GM18502 (cell line): Measurements from ENCODE around the gene TACR1.

ENCODE experiments used
- ATAC-seq: cut with Tn5 transposase; IDR thresholded peaks from one replicate; pipeline ENCODE4 v1.9.1; 2021; ENCODE audit warnings: mild to moderate bottlenecking; ENCODE audit not compliant: unreplicated experiment, poor library complexity

The TACR1 gene

GRCh38 chr2:75025633-75026380, 173.5 kb downstream of the TACR1 start:
- no peak for ATAC-seq

- no peak for ATAC-seq
These were observed 174.1 kb downstream of the TACR1 start for GRCh38 chr2:75025216-75025615.

- ATAC-seq, result no peak
These were observed 175.5 kb downstream of the TACR1 start for GRCh38 chr2:75023666-75024455.

DNA sequence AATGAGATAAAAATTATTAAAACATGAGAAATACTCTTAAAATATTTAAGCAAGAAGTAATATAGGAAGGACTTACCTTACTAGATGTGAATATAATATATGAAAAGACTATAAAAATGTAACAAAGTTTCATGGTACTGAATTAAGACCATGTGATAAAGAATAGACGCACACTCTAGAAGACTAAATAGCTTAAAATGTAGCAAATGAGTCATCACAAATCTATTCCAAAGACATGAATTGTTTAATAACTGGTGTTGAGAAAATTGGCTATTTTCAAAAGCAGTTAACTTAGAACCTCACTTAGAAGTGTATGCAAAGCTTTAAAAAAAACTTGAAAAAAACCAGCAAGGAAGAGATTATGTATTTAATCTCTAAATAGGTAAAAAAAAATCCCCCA, 176.8 kb downstream of the TACR1 start:
- ATAC-seq, result no peak

DNA sequence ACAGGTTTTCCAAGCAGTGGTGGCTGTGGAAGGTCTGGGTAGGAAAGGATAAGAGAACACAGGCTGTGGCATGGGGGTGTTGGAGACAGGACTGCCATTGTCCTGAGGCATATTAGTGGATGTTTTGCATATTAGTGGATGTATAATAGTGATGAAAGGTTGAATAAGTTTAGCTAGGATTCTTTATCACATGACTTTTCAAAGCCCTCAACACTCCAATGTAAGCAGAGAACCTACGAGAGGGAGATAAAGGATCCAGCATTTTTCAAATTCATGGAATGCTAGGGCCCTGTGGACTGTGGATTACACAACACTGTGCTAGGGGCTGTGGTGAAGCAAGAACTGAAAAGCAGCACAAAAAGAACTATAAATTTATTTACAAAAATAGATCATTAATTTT, 177.6 kb downstream of the TACR1 start:
- ATAC-seq, result no peak

- no peak for ATAC-seq
These were observed 178.8 kb downstream of the TACR1 start for GRCh38 chr2:75020476-75020875.

DNA sequence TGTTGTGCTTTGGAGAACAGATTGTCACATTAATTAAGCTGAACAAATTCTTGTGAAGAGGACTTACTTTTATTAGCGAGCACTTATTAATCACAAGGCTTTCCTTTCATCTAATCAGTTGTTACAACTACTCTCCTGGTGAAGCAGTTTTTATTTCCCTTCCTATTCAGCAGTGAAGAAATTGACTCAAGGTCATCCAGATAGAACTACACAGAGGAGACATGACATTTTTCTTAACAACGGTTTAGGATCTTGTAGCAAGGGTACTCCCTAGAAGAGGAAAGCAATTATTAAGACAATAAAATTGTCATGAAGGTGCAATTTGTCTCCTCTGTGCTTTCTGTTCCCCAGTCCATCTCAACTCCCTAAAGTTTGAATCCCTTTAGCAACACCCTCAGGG, 179.5 kb downstream of the TACR1 start:
- no peak for ATAC-seq

GRCh38 chr2:75018162-75018561, 181.2 kb downstream of the TACR1 start:
- ATAC-seq, result no peak

- ATAC-seq, result no peak
These were observed 187.2 kb downstream of the TACR1 start for GRCh38 chr2:75012080-75012479.

DNA sequence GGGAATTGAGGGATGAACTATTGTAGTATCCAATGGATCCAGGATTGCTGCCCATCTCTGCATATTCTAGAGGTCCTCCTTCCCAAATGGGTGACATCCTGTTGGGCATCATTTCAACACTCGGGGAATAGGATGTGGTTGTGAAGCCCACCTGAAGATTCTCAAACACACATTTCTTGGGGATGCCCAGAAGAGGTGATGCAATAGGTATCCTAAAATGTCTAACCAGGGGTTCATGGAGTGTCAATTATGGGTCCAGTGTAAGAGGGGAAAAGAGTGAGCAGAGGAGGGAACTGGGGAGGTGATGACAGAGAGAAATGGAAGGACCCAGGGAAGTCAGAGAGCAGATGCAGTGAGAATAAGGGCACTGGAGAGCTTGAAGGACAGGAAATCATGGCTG, 188.7 kb downstream of the TACR1 start:
- no peak for ATAC-seq

DNA sequence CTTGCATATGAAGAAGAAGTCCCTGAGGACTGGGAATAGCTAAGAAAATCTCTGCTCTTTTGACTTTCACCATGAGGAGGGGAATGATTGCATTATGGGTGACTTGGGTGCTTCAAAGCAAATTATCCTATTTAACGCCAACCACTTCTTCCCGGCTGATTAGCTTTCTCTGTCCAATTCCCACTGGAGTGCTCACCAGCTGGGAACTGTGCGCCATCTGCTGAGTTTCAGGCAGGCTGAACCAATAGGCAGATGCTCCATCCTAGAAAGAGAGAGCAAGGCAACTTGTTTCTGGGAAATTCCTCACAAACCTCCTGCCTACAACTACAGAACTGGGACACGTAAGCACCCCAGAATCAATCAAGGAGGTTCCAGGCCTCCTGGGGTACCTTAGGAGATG, 191.5 kb downstream of the TACR1 start:
- ATAC-seq, result no peak

- ATAC-seq, result no peak
These were observed 192.3 kb downstream of the TACR1 start for GRCh38 chr2:75007061-75007460.

- ATAC-seq, result no peak
These were observed 193.3 kb downstream of the TACR1 start for GRCh38 chr2:75006041-75006440.

DNA sequence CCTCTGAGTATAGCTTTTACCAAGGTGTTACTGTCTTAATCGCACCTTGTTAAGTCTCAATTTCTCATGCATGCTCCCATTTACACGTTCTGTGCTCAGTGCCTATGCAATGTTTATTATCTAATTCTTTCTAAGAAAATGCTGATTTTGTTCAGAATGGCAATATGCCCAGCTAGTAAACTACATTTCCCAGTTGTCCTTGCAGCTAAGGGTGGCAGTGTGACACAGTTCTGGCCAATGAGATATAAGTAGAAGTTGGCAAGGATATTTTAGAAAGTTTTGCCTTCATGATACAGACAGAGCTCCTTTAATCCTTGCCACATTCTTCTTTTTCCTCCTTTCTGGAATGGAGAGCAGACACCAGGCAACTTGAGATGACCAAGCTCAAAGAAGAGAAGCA, 195.5 kb downstream of the TACR1 start:
- ATAC-seq, result no peak

GRCh38 chr2:75003276-75003675, 196.0 kb downstream of the TACR1 start:
- ATAC-seq, result no peak

DNA sequence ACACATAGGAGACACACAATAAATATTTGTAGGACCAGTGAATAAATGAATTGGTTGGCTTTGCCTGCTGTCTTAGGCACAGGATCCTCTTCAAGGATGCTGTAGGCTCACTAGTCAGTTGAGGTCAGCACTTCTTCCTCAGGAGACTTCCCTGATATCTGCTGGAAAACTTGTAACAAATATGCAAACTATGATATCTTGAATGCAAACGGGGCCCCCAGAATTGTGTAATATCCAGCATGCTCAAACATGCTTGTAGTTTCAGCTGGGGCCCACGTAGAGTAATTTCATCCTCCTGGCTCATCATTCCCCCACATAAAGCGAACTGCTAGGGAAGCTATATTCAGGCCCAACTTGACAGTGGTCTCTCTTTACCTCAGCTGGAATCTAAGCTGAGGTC, 197.3 kb downstream of the TACR1 start:
- no peak for ATAC-seq

- ATAC-seq, result no peak
These were observed 199.9 kb downstream of the TACR1 start for GRCh38 chr2:74999468-74999867.
